ENCODE data around the gene IL1R1. TPM values are rescaled to one million over a fixed set of nuclear protein-coding genes. Genes with fewer than 3 reads are reported as not detected.

Gene IL1R1
- total and polyA plus RNA-seq, 10 of the 15 experiments (the other 5 are each of a cell fraction or from before 2014, with no cell fraction given): 0.17 to 13.2 (median 0.53) TPM

- H3K4me2 ChIP-seq (ENCODE audit: control insufficient read depth, insufficient read depth): no peak overlapping the region
- WGBS (ENCODE audit: insufficient coverage, insufficient replicate concordance, low lambda C conversion rate, missing lambda C conversion rate): 25% methylated on average over 5 of the region's 5 CpGs
- no peaks in the 10 kb centered on the region for H4K20me1 ChIP-seq (ENCODE audit: control insufficient read depth, insufficient read depth)
- no peaks in the 10 kb centered on the region for H3K27me3 ChIP-seq (replicated peaks in 1 of 2; ENCODE audit: control insufficient read depth in 2 of 2, insufficient read depth in 2 of 2, low read length in 1 of 2)
- ChIA-PET CTCF (interaction anchor here (0.7 to 4.4 kb wide), 14 partner anchors 9 to 131 kb away, joined by 3 to 31 read pairs (median 4); no protein-coding TSS in a partner anchor), RAD21 (ENCODE audit: unreplicated experiment) (interaction anchor here (1.1 to 9.0 kb wide), 15 partner anchors 10 to 225 kb away, joined by 3 to 115 read pairs (median 4); no protein-coding TSS in a partner anchor), POLR2A (interaction anchor here (0.7 to 1.8 kb wide), 8 partner anchors 23 to 131 kb away, joined by 3 to 8 read pairs (median 3); no protein-coding TSS in a partner anchor), SMC1A (ENCODE audit: uncharacterized antibody, unreplicated experiment) (interaction anchor here (0.6 to 2.6 kb wide), 29 partner anchors 9 to 254 kb away, joined by 3 to 30 read pairs (median 4); no protein-coding TSS in a partner anchor)
- TF ChIP-seq ZNF622 (IDR thresholded peaks at IDR 0.05) (no peak), CTCF (IDR thresholded peaks at IDR 0.05 in 2 of 3, conservative IDR thresholded peaks at IDR 0.05 in 1 of 3; ENCODE audit: control insufficient read depth in 2 of 3, extremely low read depth in 1 of 3, insufficient read depth in 1 of 3, low read depth in 3 of 3, low read length in 3 of 3) (no peak), ATF7 (IDR thresholded peaks at IDR 0.05; ENCODE audit: low read depth) (no peak), RELA (IDR thresholded peaks at IDR 0.05; ENCODE audit: borderline replicate concordance, partially characterized antibody) (no peak)
- H2AFZ ChIP-seq (ENCODE audit: control insufficient read depth, low read depth, low read length): no peak overlapping the region
- no peak overlapping the region for H3K9ac ChIP-seq (ENCODE audit: control insufficient read depth, insufficient read depth, low read length)
- no peaks in the 10 kb centered on the region; the same call in 2 of the 3 replicates for H3K9me3 ChIP-seq (replicated peaks; ENCODE audit: control insufficient read depth, insufficient read depth, low read length)
- no peaks in the 10 kb centered on the region for H3K36me3 ChIP-seq (ENCODE audit: control insufficient read depth in 2 of 2, insufficient read depth in 2 of 2, low read length in 1 of 2)
- BruUV-seq (replicated peaks): no TSS peak
- DNase-seq (ENCODE audit: low read depth, low spot score): no peak
- H3K27ac ChIP-seq (ENCODE audit: control insufficient read depth, insufficient read depth): no peak overlapping the region
- no peak for ATAC-seq
- H3K4me3 ChIP-seq: no peak overlapping the region
- in situ Hi-C loops (cut with MboI) (no loop called here), intact Hi-C loops (cut with micrococcal nuclease; ENCODE audit: unreplicated experiment) (no loop called here)
- H3K4me1 ChIP-seq (ENCODE audit: control insufficient read depth, insufficient read depth, low read length): peaks cover 14% of the 10 kb centered on the region
- FAIRE-seq: no peak
- no peaks in the 10 kb centered on the region for H3K79me2 ChIP-seq (ENCODE audit: control insufficient read depth, insufficient read depth, low read length)
Observed at GRCh38 chr2:102109016-102109415, 33.5 kb upstream of the IL1R1 start.
